IPS DF 19.7 (cell line): ENCODE measurements around the gene HPCA.

Experiments used
- DNase-seq: peaks from one replicate; pipeline ENCODE4 v3.0.0-alpha.2; 2013; ENCODE audit warnings: low read depth, low spot score

Gene HPCA

GRCh38 chr1:32886004-32886827, at the start of gene HPCA:
Gene HPCA (plus strand): TSS chr1:32886491. CDS start chr1:32888899, 2,408 bp downstream.
- no peak for DNase-seq

DNA sequence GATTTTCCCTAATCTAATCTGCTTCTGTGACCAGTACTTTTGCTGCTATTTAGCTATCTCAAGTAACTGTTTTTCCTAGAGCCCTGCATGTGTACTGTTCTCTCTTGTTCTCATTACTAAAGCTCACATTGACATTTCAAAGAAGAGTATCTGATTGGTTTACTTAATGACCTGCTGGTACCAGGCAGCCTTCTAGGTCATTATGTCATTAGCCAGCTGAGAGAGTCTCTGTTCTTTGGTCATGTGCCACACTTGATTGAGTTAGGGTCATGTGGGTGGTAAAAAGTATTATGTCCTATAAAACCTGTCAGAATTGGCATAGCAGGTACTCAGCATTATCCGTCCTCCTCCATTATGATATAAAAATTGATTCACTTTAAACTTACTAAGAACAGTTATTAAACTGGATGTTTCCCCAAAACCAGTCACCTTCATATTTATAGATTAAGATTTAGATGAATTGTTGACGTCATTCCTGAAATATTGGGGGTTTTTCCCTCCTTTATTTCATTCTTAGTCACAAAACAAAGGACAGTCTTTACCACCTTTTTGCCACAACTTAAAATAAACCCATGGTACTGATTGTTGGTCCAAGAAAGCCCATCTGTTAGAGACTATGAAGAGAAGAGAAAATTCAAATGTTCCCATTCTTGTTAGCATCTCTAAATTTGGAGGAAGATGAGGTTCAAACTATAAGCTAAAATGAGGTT, 37.8 kb upstream of the HPCA start:
- DNase-seq = no peak

DNA sequence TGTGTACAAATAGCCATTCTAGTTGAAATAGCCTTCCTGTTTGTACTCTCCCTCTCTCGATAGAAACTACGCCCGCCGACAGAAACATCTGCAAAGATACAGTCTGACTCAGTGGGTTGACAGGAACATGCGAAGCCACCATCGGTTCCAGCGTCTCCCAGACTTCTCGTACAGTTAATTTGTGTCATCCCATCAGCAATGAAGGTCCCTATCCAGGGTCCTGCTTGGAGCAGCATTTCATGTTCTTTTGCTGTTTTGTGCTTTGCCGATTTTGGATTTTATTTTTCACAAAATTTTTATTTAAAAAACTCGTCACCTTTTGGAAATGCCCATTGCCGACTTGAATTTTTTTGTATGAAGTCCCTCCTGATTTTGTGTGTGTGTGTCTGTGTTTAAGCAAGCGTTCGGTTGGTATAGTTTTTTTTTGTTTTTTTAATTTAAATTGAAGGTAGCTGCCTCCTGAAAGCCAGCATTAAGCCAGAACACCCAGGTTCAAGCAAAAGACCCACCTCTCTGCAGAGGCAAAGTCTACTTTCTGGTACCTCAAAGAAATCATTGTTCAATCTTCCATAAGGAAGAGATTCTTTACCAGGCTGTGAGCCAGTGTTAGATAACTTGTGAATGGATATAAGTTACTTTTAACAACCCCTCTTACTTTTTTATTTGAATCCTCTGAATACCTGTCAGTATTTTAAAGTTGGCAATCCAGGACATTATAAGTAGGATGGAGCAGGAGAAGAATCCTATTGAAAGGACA, 30.3 kb upstream of the HPCA start:
- no peak for DNase-seq

DNA sequence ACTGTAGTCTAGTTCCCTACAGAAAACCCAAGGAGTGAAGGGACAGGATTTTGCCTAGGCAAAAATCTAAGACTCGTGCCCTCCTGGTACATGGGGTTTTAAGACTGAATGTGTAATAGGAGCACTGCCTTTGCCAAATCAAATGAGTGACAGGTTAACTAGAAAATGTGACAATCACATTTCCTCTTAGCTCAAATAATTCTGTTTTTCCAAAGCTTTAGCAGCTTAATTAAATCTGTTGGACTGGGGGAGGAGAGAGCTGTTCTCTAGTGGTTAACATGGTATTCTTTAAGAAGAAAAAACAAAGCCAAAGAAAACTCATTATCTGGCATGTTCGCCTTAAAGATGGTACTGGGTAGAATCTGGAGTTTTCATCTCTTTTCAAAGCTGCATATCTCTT, 28.2 kb upstream of the HPCA start:
- no peak for DNase-seq

GRCh38 chr1:32858791-32859190, 27.5 kb upstream of the HPCA start:
- no peak for DNase-seq

DNA sequence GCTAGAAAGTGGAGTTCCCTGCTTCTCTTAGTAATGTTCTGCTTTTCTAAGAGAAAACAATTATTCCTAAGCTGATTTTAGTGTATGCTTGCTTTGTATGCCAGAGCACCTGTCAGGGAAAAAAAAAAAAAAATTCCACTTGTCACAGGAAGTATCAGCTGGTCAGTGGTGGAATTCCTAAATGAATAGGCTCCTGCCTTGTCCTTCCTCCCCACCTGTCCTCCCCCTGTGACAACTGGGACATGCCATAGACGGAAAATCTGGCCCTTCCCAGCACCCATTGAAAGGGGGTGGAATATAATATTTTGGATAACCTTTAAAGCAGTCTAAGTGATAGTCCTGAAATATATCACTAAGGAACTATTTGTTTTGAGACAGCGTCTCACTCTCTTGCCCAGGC, 26.4 kb upstream of the HPCA start:
- no peak for DNase-seq

DNA sequence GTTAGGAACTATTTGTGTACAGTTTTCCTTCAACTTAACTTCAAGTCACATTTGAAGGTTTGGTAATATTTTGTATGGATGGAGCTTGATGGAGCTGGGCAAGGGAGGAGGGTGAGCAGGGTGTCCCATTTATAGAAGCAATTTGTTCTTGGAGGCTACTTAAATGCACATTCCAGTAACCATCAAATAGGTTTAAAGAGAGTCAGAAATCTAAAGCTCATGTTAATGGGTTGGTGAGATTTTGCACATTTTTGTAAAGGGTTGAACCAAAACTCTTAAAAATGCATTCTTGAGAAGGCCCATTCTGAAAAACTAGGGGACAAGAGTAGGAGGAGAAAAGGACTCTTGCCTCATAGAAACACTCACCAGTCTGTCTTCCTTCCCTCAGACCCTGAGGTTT, 25.7 kb upstream of the HPCA start:
- no peak for DNase-seq

DNA sequence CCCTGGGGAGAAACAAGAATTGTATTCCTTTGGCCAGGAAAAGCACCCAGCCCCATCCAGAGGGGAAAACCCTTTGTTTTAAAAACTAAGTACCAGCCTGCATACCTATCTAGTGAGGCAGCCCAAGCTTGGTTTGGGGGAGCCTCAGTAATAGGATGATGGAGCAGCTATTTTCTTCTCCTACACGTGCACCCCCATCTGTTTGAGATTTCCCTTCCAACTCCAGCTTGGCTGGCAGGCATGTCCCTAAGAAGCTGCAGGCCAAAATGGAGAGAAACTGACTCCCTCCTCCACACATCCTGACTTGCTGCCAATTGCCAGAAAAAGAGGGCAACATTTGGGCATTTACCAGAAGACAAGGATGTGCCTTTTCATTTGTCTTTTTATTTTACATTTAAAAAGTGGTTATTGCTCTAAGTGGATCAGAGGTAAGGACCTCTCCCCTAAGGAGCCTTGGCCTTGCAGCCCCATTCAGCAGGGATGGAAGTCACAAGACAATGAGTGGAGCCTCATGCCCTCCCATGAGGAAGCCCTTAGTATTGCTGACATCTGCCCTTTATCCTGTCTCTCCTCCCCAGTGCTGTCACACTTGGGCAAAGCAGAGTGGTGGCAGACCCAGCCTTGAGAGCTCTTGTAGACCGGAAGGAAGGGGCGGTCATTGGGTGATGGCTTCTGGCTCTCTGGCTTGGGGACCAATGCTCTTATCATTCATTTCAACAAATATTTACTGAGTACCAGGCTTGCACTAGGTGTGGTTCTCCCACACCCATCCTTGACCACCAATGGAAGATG, 24.2 kb upstream of the HPCA start:
- no peak for DNase-seq

DNA sequence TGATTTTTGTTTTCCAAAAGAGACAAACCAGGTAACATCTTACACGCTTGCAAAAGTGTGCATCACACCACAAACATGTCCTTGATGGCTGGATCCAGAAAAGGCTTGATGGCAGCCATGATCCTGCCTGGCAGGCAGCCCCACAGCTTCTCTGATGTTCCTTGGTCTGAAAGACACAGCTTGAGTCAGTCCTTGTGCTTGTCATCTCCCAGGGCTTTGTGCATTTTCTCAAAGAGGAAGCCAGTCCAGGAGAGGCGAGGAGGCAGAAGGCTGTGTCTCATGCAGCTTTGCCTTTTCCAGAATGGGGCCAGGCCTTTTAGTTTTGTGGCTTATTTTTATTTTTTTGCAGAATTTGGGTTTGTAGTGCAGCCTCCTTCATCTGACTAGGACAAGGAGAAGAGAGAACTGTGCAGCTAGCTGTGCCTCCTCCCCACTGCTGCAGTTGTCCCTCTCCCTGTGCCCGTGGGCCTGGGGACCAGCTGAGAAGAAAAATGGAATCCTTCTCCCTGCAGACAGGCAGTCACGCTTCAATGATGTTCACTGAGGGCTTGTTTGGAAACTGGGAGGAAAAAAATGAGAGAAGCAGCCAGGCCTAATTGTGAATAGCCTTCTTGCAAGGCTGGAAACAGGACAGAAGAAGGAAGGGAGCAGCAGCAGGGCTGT, 22.9 kb upstream of the HPCA start:
- no peak for DNase-seq

DNA sequence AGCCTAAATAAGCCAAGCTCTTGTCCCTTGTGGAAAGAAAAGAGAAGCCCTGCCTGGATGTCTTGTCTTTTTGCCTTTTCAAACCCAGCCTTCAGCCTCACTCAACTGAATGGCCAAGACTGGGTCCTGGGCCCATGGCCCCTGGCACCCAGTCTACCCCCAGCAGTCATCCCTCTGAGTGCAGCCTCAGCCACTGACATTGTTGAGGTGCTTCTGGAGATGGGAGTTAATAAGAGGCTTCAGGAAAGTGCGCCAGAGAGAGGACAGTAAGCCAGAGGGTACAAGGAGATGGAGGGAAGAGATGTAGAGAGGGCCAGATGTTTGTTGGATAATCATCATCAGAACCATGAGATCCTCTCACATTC, 22.4 kb upstream of the HPCA start:
- no peak for DNase-seq

DNA sequence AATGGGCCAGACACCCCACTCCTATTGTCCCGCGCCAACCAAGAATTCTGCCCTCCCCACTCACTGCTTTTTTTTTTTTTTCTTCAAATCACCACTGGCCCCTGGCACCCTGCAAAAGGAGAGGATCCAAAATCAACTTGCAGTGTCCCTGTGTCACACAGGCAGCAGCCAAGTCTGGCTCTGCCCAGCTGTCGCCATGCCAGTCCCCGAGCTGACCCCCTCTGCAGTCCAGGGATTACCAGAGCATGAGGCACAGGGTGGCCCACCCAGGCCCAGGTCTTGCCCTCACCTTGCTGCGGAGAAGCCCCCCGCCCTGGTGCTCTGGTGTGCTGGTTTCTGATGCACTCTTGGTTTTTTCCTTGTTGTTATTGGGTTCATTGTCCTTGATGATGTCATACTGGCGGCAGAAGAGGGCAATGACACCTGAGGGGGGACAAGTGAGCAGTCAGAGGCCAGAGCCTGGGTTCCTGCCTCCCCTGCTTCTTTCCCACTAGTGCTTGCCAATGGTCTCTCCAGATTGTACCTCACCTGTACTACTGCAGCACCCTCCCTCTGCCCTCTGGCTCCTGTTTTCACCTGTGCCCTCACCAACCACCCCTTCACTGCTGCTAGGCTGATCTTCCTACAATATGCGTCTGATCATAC, 21.8 kb upstream of the HPCA start:
- no peak for DNase-seq

DNA sequence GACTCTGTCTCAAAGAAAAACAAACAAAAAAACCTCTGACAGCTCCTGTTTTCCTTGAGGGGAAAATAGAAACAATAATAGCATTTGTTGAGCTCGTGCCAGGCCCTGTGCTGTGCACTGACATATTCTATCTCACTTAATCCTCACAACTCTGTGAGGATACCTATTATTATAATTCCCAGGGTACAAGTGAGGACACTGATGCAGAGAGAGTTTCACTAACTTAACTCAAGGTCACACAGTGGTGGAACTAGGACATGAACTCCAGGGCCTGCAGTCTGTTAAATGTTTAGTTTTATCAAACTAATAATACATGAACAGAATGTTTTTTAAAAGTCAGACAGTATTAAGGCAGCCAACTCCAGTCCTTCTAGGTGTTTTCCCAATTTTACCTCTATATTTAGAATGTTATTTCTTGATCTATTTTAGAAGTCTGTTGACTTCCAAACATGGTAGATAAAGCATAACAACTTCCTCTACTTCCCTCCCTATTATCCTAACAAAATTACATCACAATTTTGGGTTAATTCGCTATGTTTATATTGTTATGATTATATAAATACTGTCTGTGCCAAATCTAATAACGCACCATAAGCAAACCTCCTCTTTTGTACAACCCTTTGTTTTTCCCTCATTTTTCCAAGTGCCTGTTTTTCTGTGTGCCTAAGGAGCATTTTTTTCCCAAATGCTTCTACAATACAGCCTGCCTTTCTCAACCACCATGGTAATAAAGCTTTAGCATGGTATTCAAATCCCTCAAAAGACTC, 20.5 kb upstream of the HPCA start:
- DNase-seq = no peak

GRCh38 chr1:32867151-32867550, 19.1 kb upstream of the HPCA start:
- no peak for DNase-seq

DNA sequence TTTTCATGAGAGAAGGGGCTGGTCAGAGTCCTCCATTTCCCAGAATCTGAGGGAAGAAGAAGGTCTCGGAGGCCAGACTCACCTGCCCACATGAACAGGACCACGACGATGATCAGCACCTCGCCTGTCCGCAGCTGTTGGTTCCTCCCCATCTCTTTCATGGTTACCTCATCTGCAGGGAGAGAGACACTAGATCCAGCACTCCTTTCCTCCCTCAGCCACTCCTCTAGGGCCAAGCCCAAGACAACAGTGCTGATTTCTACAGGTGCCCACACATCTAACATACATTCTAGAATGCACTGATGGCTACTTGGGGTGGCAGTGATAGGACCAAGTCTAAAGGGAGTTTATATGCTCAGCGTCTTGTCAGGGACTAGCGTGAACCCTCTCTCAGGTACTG, 18.6 kb upstream of the HPCA start:
- no peak for DNase-seq

DNA sequence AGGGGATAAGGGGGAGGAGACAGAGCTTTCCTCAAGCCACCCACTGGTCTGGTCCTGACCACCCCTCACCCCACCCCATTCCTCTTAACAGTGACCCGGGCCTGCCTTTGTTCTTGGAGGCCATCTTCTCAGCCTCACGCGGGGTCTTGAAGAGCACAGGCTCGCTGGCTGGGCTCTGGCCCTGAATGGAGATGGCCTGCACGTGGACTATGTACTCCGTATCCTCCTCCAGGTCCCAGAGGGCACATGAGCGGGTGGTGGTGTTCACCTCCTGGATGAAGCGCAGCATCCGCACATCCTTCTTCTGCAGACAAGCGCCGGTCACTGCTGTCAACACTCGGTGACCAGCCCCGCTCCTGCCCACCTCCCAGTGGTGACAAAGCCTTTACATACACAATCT, 18.2 kb upstream of the HPCA start:
- no peak for DNase-seq

DNA sequence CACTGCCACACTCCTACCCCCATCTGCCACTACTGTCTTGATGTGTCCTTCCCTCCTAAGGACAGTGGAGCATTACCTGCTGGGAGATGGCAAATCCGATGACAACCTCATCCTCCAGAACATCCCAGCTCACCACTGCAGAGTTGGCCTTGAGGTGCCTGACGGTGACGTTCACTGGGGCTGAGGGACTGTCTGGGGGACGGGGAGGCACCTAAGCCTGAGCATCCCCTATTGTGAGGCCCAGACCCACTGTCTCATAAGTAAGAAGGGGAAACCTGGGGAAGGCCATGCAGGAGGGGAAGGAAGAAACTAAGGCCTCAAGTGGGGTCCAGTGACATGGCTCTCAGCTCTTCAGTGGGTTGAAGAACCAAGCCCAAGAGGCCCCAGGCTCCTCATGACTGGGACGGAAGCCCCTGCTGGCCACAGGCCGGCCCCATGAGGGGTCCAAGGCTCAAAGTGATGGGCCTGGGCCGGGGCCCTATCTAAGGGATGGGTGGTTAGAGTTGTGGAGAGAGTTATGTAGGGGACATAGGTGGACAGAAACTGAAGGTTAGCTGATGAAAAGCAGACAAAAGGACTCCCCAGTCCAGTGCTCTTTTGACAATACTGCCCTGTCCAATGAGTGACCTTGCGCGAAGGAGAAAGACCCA, 17.4 kb upstream of the HPCA start:
- no peak for DNase-seq

DNA sequence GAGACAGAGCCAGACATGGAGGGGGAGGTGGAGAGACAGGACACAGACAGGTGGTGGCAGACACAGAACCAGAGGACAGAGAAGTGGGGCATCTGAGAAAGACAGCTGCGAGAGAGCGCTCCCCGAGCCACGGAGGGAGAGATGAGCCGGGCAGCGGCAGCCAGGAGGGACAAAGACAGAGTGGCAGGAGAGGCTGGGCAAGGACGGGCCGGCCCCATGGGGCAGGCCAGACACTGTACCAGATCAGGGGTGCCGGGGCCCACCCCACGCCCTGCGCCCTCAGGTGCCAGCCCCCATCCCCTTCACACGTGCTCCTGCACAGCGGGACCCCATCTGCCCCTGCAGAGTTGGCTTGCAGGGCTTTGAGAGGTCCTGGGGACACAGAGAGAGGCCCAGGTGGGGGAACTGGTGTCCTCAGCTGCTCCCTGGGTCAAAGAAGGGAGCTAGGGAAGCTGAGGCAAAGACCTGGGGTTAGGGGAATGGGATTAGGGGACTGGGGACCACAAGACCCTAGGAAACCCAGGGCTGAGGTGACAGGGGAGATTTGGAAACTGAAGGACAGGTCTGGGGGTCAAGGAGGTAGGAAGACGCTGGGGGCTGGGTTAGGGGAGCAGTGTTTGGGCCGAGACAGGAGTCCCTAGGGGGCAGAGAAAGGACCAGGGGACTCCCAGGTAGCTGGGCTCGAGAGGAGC, 16.2 kb upstream of the HPCA start:
- no peak for DNase-seq

- DNase-seq = no peak
Observed at GRCh38 chr1:32870615-32871363, 15.5 kb upstream of the HPCA start, which contains the start of gene FNDC5. Gene FNDC5 (minus strand): TSS chr1:32870912.
